PC-3 (cell line): ENCODE measurements around the gene KCNJ12. TPM values are rescaled to one million over a fixed set of nuclear protein-coding genes. Genes with fewer than 3 reads are reported as not detected.
"Not testable (repeated sequence)": the region's sequence is repeated elsewhere in the genome, so short reads cannot be mapped to it uniquely, and the experiment has no call there.

Experiments used
- ATAC-seq: fragments of 200-7000 bp; cut with Tn5 transposase; 2 replicates; pipeline ENCODE4 v1.9.1; 2020; ENCODE audit warnings: mild to moderate bottlenecking, moderate library complexity
- BruUV-seq: library from RNA; stranded (reverse); fragments of 400-500 nt; replicated peaks from 2 replicates; lab custom pipeline; 2021; lab: Mats Ljungman, UMichigan
- CTCF ChIA-PET: fragments of 300-600 bp; sonication (Branson Sonifier 250); formaldehyde crosslinking; loops from one replicate; lab custom pipeline; 2022; ENCODE audit warnings: antibody characterized with exemption; lab: Charles Lee
- POLR2A ChIA-PET: fragments of 300-600 bp; sonication (Branson Sonifier 250); formaldehyde crosslinking; loops from one replicate; lab custom pipeline; 2022; ENCODE audit warnings: antibody characterized with exemption; ENCODE audit not compliant: unreplicated experiment; lab: Charles Lee
- DNase-seq: peaks from one replicate; pipeline ENCODE4 v3.0.0-alpha.2; 2015
- H2AFZ ChIP-seq: fragments of 300-600 bp; sonication (generic); 2 replicates; pipeline ENCODE4 v1.6.0; 2016; ENCODE audit warnings: antibody characterized with exemption, low read length
- H3F3A ChIP-seq: fragments of 300-600 bp; sonication (generic); one replicate; pipeline ENCODE4 v1.6.0; 2017; ENCODE audit warnings: antibody characterized with exemption, low read length, control low read depth, mild to moderate bottlenecking; ENCODE audit not compliant: unreplicated experiment
- H3K27ac ChIP-seq: fragments of 300-600 bp; sonication (generic); 2 replicates; pipeline ENCODE4 v1.5.1; 2016; ENCODE audit warnings: mild to moderate bottlenecking, low read length
- H3K27me3 ChIP-seq: fragments of 300-600 bp; sonication (generic); 2 replicates; pipeline ENCODE4 v1.6.1; 2016; ENCODE audit warnings: low read length, mixed read lengths
- H3K36me3 ChIP-seq: fragments of 300-600 bp; sonication (generic); 2 replicates; pipeline ENCODE4 v1.6.1; 2016; ENCODE audit warnings: low read depth, mixed run types, low read length, mixed read lengths
- H3K4me1 ChIP-seq: fragments of 300-600 bp; sonication (generic); 2 replicates; pipeline ENCODE4 v1.5.1; 2016; ENCODE audit warnings: low read length; ENCODE audit not compliant: insufficient read depth
- H3K4me2 ChIP-seq: fragments of 300-600 bp; sonication (generic); 2 replicates; pipeline ENCODE4 v1.6.0; 2016; ENCODE audit warnings: low read length
- H3K4me3 ChIP-seq: fragments of 300-600 bp; sonication (generic); 2 replicates; pipeline ENCODE4 v1.5.1; 2016; ENCODE audit warnings: mild to moderate bottlenecking, low read length, mixed read lengths
- H3K79me2 ChIP-seq: fragments of 300-600 bp; sonication (generic); 2 replicates; pipeline ENCODE4 v1.6.1; 2017; ENCODE audit warnings: low read length, mixed read lengths
- H3K9ac ChIP-seq: fragments of 300-600 bp; sonication (generic); 2 replicates; pipeline ENCODE4 v1.6.0; 2016; ENCODE audit warnings: mild to moderate bottlenecking, low read length
- H3K9me2 ChIP-seq: fragments of 300-600 bp; sonication (generic); replicated peaks from 2 replicates; pipeline ENCODE4 v1.6.1; 2016; ENCODE audit warnings: mixed run types, low read length, mixed read lengths
- H3K9me3 ChIP-seq: fragments of 300-600 bp; sonication (generic); 2 replicates; pipeline ENCODE4 v1.6.1; 2016; ENCODE audit warnings: low read length, mixed read lengths
- H4K20me1 ChIP-seq: fragments of 300-600 bp; sonication (generic); 2 replicates; pipeline ENCODE4 v1.6.1; 2016; ENCODE audit warnings: low read length, mixed read lengths
- intact Hi-C: fragments of 100-400 bp; cut with micrococcal nuclease; formaldehyde crosslinking; loops from 2 replicates; pipeline ENCODE4 v1.9.0; 2023
- total RNA-seq: library from RNA; depleted of rRNA; stranded (reverse); fragments of >200 nt; gene quantifications from 2 replicates; pipeline ENCODE4 v1.2.3, GENCODE V29; 2014

KCNJ12 gene
- total RNA-seq, 1 experiment from 2014 or later: 11.1 TPM

DNA sequence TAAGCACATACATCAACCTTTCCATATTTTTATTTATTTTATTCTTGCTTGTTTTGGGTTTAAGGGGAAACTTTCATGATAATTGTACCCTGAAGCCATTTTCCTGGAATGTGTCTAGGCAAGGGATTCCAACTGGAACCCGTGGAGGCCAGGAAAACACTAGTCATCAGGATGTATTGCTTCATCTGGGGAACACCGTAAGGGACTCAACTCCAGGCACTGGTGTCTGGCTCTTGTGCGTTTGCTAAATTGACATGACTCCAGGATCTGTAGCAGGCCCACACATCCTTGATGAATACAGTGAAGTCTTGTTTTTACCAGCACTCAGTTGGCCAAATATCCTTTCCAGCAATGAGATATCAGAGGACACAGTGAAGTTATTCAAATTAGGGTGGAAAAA is 51.6 kb downstream of the KCNJ12 start:
- BruUV-seq, H3K9me3 ChIP-seq, H2AFZ ChIP-seq, H3K4me3 ChIP-seq, H4K20me1 ChIP-seq, H3K4me1 ChIP-seq, POLR2A ChIA-PET, H3K36me3 ChIP-seq, CTCF ChIA-PET, H3F3A ChIP-seq, H3K27me3 ChIP-seq, H3K9me2 ChIP-seq, H3K79me2 ChIP-seq, H3K27ac ChIP-seq, intact Hi-C loops, ATAC-seq, H3K4me2 ChIP-seq, DNase-seq, H3K9ac ChIP-seq: not testable (repeated sequence)

DNA sequence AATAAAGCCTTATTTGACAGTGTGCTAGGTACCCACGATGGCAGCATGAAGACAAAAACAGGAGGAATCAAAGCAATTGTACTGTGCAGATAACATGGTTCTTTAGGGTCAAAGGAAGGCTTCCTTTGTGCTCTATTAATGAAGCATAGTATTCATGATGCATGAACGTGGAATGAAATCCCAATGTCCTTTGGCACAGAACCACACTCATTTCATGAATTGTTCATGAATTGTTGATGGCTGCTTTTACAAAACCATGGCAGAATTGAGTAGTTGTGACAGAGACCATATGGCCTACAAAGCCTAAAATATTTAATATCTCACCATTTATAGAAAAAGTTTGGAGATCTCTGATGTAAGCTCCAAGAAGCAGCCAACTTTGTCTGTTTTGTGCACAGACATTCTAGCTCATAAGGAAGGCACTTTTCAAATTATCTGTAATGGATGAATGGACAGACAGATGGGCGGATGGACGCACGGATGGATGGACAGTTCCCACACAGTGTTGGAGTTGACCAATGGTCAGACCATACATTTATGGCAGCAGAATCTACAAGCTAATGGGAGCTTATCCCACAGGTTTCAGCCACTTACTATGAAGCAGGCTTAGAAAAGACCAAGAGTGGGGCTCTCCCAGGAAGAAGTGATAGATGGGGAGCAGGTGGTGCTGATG is 52.7 kb downstream of the KCNJ12 start:
- H3K4me1 ChIP-seq, DNase-seq, H3F3A ChIP-seq, H3K79me2 ChIP-seq, intact Hi-C loops, H2AFZ ChIP-seq, H3K9me2 ChIP-seq, POLR2A ChIA-PET, BruUV-seq, CTCF ChIA-PET, ATAC-seq, H3K36me3 ChIP-seq, H3K27ac ChIP-seq, H3K9ac ChIP-seq, H3K4me3 ChIP-seq, H3K9me3 ChIP-seq, H4K20me1 ChIP-seq, H3K4me2 ChIP-seq, H3K27me3 ChIP-seq: not testable (repeated sequence)

DNA sequence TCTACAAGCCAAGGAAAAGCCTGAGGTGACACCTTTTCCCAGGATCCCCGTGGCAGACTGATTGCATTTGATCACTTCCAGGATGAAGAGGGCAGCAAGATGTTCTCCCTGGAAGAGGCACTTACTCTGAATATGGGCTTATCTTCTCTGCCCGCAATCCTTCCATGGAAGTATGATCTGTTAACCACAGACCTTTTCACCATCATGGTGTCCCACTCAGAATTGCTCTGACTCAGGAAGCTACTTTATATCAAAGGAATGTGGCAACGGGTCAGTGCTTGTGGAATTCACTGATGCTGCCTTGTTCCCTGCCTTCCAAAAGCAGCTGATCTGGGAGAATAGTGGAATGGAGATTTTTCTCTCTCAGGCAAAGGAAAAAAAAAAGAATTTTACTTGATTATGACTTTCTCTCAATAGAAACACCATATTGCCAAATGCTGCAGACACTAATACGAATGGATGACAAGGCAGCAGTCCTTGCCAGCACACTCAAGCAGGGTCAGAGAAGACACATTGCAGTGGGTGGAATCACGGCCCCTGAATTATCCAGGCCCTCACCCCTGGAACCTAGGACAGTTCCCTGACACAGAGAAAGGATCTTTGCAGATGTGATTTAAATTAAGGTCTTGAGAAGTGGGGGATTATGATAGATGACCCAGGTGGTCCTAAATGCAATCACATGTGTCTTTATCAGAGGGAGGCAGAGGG is 53.9 kb downstream of the KCNJ12 start:
- intact Hi-C loops, H3K4me2 ChIP-seq, BruUV-seq, H2AFZ ChIP-seq, H3K36me3 ChIP-seq, H3K4me3 ChIP-seq, H3K4me1 ChIP-seq, H3K27me3 ChIP-seq, H3F3A ChIP-seq, POLR2A ChIA-PET, H3K9me2 ChIP-seq, H3K27ac ChIP-seq, DNase-seq, H3K9ac ChIP-seq, H3K9me3 ChIP-seq, CTCF ChIA-PET, H4K20me1 ChIP-seq, ATAC-seq, H3K79me2 ChIP-seq: not testable (repeated sequence)

DNA sequence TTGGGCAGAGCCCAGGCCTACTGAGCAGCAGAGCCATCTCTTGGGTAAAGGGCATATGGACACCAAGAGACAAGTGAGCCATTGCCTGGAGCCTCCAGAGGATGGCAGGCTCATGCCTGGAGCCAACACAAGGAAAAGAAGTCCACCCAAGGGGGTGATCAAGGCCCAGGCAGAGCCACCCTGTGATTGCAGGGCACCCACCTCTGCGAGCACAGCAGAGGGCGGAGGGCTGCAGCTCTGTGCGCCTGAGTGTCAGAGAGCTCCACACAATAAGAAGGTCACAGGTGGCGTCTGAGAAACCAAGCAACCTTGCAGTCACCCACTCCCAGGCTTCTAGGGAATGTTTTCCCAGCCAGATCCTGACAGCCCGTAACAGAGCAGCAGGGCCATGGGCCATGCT is 57.8 kb downstream of the KCNJ12 start:
- POLR2A ChIA-PET, CTCF ChIA-PET, intact Hi-C loops: not testable (repeated sequence)

DNA sequence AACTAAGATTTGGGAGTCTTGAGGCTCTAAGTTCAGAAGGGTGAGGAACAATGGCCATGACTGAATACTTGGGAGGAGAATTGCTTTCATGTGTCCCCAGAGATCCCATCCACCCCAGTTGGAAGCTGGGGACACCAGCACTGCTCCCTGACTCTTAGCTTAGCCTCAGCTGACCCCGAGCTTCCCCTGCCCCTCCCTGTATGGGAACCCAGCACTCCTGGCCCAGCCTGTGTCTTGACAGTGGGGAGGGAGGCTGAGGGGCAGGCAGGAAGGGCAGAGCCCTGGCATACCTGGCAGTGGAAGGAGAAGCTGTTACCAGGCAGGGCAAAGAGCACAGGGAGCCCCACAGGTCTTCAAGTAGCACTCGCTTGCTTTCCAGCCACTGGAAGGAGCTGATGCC is 58.8 kb downstream of the KCNJ12 start:
- H3K9ac ChIP-seq, H3K4me1 ChIP-seq, H3K9me2 ChIP-seq, BruUV-seq, intact Hi-C loops, H3K79me2 ChIP-seq, H3K4me3 ChIP-seq, CTCF ChIA-PET, POLR2A ChIA-PET, H3K36me3 ChIP-seq, DNase-seq, H3F3A ChIP-seq, H3K4me2 ChIP-seq, H3K27me3 ChIP-seq, H2AFZ ChIP-seq, H3K27ac ChIP-seq, H4K20me1 ChIP-seq, H3K9me3 ChIP-seq, ATAC-seq: not testable (repeated sequence)

More for the DNA sequence above, 57.8 kb downstream of the KCNJ12 start:
- not testable (repeated sequence) for H3K36me3 ChIP-seq, H3K4me1 ChIP-seq, H3K27ac ChIP-seq, H3K9me2 ChIP-seq, H3K27me3 ChIP-seq, H3K9ac ChIP-seq, ATAC-seq, H3K4me2 ChIP-seq, H4K20me1 ChIP-seq, H3K4me3 ChIP-seq, H3K79me2 ChIP-seq, DNase-seq, H3K9me3 ChIP-seq, H2AFZ ChIP-seq, BruUV-seq, H3F3A ChIP-seq

DNA sequence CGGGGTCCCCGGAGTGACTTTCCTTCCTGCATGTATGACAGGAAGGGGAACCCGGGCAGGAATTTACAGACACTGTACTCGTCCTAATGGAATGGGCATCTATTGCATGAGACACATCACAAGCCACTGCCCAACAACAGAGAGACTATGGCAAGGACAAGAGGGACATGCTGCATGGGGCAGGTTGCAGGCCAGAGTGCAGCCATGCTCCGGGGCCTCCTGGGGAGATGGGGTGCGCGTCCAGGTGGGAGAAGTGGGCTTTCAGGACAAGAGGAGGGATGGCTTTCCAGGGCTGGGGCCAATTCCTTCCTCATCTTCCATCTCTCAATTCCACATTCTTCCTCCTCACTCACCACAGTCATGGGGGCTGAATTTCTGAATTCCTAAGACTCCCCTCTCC is 60.3 kb downstream of the KCNJ12 start:
- H4K20me1 ChIP-seq, CTCF ChIA-PET, H3K27ac ChIP-seq, BruUV-seq, H3K4me1 ChIP-seq, H3K9me2 ChIP-seq, H3K9ac ChIP-seq, H3K9me3 ChIP-seq, H3K79me2 ChIP-seq, H3K4me3 ChIP-seq, ATAC-seq, DNase-seq, POLR2A ChIA-PET, H3K36me3 ChIP-seq, H3K27me3 ChIP-seq, intact Hi-C loops, H3F3A ChIP-seq, H3K4me2 ChIP-seq, H2AFZ ChIP-seq: not testable (repeated sequence)
